OCI-LY7 (cell line): ENCODE measurements around the gene GATM. TPM values are rescaled to one million over a fixed set of nuclear protein-coding genes. Genes with fewer than 3 reads are reported as not detected.

Source experiments
- BruUV-seq: library from RNA; stranded (reverse); fragments of 400-500 nt; replicated peaks from 2 replicates; lab custom pipeline; 2021; lab: Mats Ljungman, UMichigan
- CTCF ChIA-PET: fragments of 300-600 bp; sonication (Branson Sonifier 250); formaldehyde crosslinking; loops from one replicate; lab custom pipeline; 2022; ENCODE audit warnings: antibody characterized with exemption; ENCODE audit not compliant: unreplicated experiment; lab: Charles Lee
- POLR2A ChIA-PET: fragments of 300-600 bp; sonication (Branson Sonifier 250); formaldehyde crosslinking; loops from one replicate; lab custom pipeline; 2022; ENCODE audit warnings: antibody characterized with exemption; lab: Charles Lee
- DNase-seq: peaks from one replicate; pipeline ENCODE4 v3.0.0-alpha.2; 2015; ENCODE audit warnings: low spot score
- H2AFZ ChIP-seq: fragments of 200-600 bp; sonication (generic), shearing (Covaris generic); 2 replicates; pipeline ENCODE4 v1.6.1; 2014; ENCODE audit warnings: mild to moderate bottlenecking, antibody characterized with exemption, low read length, moderate library complexity
- H3K27ac ChIP-seq: fragments of 200-600 bp; sonication (generic); 2 replicates; pipeline ENCODE4 v1.5.1; 2014; ENCODE audit warnings: mixed run types, low read depth, mild to moderate bottlenecking, moderate library complexity, low read length, inconsistent platforms; ENCODE audit not compliant: poor library complexity, severe bottlenecking
- H3K36me3 ChIP-seq: fragments of 200-600 bp; sonication (generic); 2 replicates; pipeline ENCODE4 v1.6.1; 2014; ENCODE audit warnings: mild to moderate bottlenecking, antibody characterized with exemption, low read length, moderate library complexity, mixed read lengths; ENCODE audit not compliant: insufficient read depth
- H3K4me1 ChIP-seq: fragments of 200-600 bp; sonication (generic); 2 replicates; pipeline ENCODE4 v1.5.1; 2014; ENCODE audit warnings: mild to moderate bottlenecking, low read length; ENCODE audit not compliant: insufficient read depth, poor library complexity, severe bottlenecking
- H3K4me2 ChIP-seq: fragments of 200-600 bp; sonication (generic); 2 replicates; pipeline ENCODE4 v1.6.1; 2014; ENCODE audit warnings: mild to moderate bottlenecking, low read length
- H3K4me3 ChIP-seq: fragments of 200-600 bp; sonication (generic); 2 replicates; pipeline ENCODE4 v1.5.1; 2014; ENCODE audit warnings: mild to moderate bottlenecking, low read depth, low read length; ENCODE audit not compliant: poor library complexity, severe bottlenecking
- H3K79me2 ChIP-seq: fragments of 200-600 bp; sonication (generic); 2 replicates; pipeline ENCODE4 v1.6.1; 2016; ENCODE audit warnings: low read depth, mild to moderate bottlenecking, low read length, moderate library complexity, mixed read lengths; ENCODE audit not compliant: insufficient read depth
- H3K9me2 ChIP-seq: fragments of 200-600 bp; sonication (generic); 2 replicates; pipeline ENCODE4 v1.6.1; 2016; ENCODE audit warnings: mild to moderate bottlenecking, low read length, mixed read lengths; ENCODE audit not compliant: insufficient read depth
- H3K9me3 ChIP-seq: fragments of 200-600 bp; sonication (generic); 2 replicates; pipeline ENCODE4 v1.6.1; 2014; ENCODE audit warnings: mild to moderate bottlenecking, mixed run types, low read length, mixed read lengths
- H4K20me1 ChIP-seq: fragments of 200-600 bp; sonication (generic); 2 replicates; pipeline ENCODE4 v1.6.1; 2014; ENCODE audit warnings: mild to moderate bottlenecking, antibody characterized with exemption, low read length, moderate library complexity, mixed read lengths; ENCODE audit not compliant: insufficient read depth
- EZH2phosphoT487 ChIP-seq: fragments of 200-600 bp; sonication (generic); IDR thresholded peaks from 2 replicates; pipeline ENCODE4 v1.6.1; 2018; ENCODE audit warnings: low read depth, borderline replicate concordance, mild to moderate bottlenecking, mixed run types, antibody characterized with exemption, low read length, moderate library complexity, mixed read lengths
- intact Hi-C: fragments of 100-400 bp; cut with micrococcal nuclease; formaldehyde crosslinking; loops from one replicate; pipeline ENCODE4 v1.10.0; 2022; ENCODE audit not compliant: unreplicated experiment
- total RNA-seq, 2 experiments: library from RNA; depleted of rRNA in 1 of 2; stranded (reverse); fragments of >200 nt in 1 of 2; shearing (Covaris generic) in 1 of 2; gene quantifications; 2 replicates each; pipeline ENCODE4 v1.2.3, GENCODE V29; 2014 to 2022
- TF ChIP-seq, protein P1 (sequence below): fragments of 200-600 bp; sonication (generic); conservative IDR thresholded peaks from 2 replicates; pipeline ENCODE4 v1.5.1; 2014; ENCODE audit warnings: mild to moderate bottlenecking, antibody characterized with exemption, low read length, moderate library complexity, mixed read lengths

Gene GATM
- total RNA-seq, 2 experiments from 2014 or later: 1.3 to 2.7 TPM

GRCh38 chr15:45378913-45379262 is 544 bp upstream of the GATM start:
- Histone ChIP-seq H3K4me3 (peak overlapping the region; percentile 61), H3K4me2 (peak overlapping the region; percentile 66), H3K79me2 (no peaks in the 10 kb centered on the region), H3K9me3 (no peaks in the 10 kb centered on the region), H4K20me1 (no peaks in the 10 kb centered on the region), H3K27ac (no peak overlapping the region), H3K9me2 (no peaks in the 10 kb centered on the region), H3K36me3 (no peaks in the 10 kb centered on the region), H3K4me1 (peaks cover 5% of the 10 kb centered on the region), H2AFZ (no peak overlapping the region; the same call in 1 of the 2 replicates)
- TF ChIP-seq EZH2phosphoT487: no peak
- TF ChIP-seq, protein P1, sequence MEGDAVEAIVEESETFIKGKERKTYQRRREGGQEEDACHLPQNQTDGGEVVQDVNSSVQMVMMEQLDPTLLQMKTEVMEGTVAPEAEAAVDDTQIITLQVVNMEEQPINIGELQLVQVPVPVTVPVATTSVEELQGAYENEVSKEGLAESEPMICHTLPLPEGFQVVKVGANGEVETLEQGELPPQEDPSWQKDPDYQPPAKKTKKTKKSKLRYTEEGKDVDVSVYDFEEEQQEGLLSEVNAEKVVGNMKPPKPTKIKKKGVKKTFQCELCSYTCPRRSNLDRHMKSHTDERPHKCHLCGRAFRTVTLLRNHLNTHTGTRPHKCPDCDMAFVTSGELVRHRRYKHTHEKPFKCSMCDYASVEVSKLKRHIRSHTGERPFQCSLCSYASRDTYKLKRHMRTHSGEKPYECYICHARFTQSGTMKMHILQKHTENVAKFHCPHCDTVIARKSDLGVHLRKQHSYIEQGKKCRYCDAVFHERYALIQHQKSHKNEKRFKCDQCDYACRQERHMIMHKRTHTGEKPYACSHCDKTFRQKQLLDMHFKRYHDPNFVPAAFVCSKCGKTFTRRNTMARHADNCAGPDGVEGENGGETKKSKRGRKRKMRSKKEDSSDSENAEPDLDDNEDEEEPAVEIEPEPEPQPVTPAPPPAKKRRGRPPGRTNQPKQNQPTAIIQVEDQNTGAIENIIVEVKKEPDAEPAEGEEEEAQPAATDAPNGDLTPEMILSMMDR: no peak
- no peak for DNase-seq
- no TSS peak for BruUV-seq
- POLR2A ChIA-PET: no interaction called here
- intact Hi-C loops: no loop called here
- CTCF ChIA-PET: no interaction called here

GRCh38 chr15:45377609-45378148 is 665 bp downstream of the GATM start:
- H3K9me2 ChIP-seq: no peaks in the 10 kb centered on the region
- peaks cover 5% of the 10 kb centered on the region for H3K4me1 ChIP-seq
- no peak overlapping the region for H3K27ac ChIP-seq
- no peaks in the 10 kb centered on the region for H3K9me3 ChIP-seq
- intact Hi-C loops: no loop called here
- peak overlapping the region; percentile 66 for H3K4me2 ChIP-seq
- no peaks in the 10 kb centered on the region for H3K79me2 ChIP-seq
- no peaks in the 10 kb centered on the region for H4K20me1 ChIP-seq
- H3K4me3 ChIP-seq: peak overlapping the region; percentile 61
- no peak for TF ChIP-seq EZH2phosphoT487
- TF ChIP-seq, protein P1: no peak
- POLR2A ChIA-PET: no interaction called here
- DNase-seq: no peak
- no peak overlapping the region for H2AFZ ChIP-seq
- BruUV-seq: no TSS peak
- CTCF ChIA-PET: no interaction called here
- no peaks in the 10 kb centered on the region for H3K36me3 ChIP-seq

DNA sequence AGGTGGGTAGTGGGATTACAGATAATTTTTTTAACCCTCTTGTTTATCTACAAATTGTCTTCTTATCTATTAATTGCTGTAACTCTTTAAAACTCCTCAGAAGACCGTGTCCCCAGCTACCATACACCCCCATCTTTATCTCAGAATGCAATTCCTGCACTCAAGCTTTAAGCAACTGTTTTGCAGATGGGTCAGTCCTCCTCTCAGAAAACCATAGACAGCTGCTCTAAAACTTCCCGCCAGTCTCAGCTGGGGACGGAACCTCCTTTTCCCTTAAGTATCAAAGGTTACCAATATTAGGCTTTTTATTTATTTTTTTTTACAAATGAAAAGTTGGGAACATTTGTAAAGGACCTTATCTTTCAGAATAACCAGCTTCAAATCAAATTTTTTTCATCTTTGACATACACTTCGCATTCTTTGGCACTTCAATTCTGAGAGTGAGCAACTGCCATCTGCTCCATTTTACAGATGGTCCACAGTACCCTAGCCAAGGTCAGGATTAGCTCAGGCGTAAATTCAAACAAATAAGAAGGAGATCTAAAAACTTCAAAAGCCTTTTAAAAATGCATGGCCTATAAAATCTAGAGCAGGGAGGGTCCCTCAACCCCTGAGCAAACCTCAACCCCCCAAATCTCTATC is 1.3 kb downstream of the GATM start:
- no peaks in the 10 kb centered on the region for H4K20me1 ChIP-seq
- no peaks in the 10 kb centered on the region for H3K79me2 ChIP-seq
- H3K36me3 ChIP-seq: no peaks in the 10 kb centered on the region
- H3K9me3 ChIP-seq: no peaks in the 10 kb centered on the region
- H3K9me2 ChIP-seq: no peaks in the 10 kb centered on the region
- intact Hi-C loops: no loop called here
- POLR2A ChIA-PET: interaction anchor here (1.3 kb wide), 1 partner anchor 15 kb away, joined by 3 read pairs; no protein-coding TSS in a partner anchor
- H3K4me2 ChIP-seq: no peak overlapping the region
- H3K27ac ChIP-seq: no peak overlapping the region
- no peak overlapping the region for H2AFZ ChIP-seq
- H3K4me1 ChIP-seq: peaks cover 5% of the 10 kb centered on the region
- DNase-seq: no peak
- CTCF ChIA-PET: no interaction called here
- TF ChIP-seq, protein P1: no peak
- TF ChIP-seq EZH2phosphoT487: peak; percentile 62; the same call in 1 of the 2 replicates
- H3K4me3 ChIP-seq: no peak overlapping the region
- no TSS peak for BruUV-seq
